Gastroesophageal sphincter (tissue), 4 donors: ENCODE results near the gene PSMD3. TPM values are rescaled to one million over a fixed set of nuclear protein-coding genes. Genes with fewer than 3 reads are reported as not detected.

Experiments
- ATAC-seq: fragments of 150-250 bp; one replicate; pipeline ENCODE4 v1.9.1; 2016; ENCODE audit warnings: mild to moderate bottlenecking, moderate library complexity
- H3K27ac ChIP-seq, 4 donors: fragments of 200-600 bp; sonication (generic) in 3 of 4; 1 replicate in 3 of 4; 2 replicates in 1 of 4; pipeline ENCODE4 v1.5.1; 2016 to 2019
- H3K27me3 ChIP-seq: fragments of 200-600 bp; sonication (generic); one replicate; pipeline ENCODE4 v1.5.1; 2019
- H3K36me3 ChIP-seq, 2 donors: fragments of 200-600 bp; sonication (generic); one replicate each; pipeline ENCODE4 v1.5.1; 2019; ENCODE audit warnings: control low read depth in 1 of 2
- H3K4me1 ChIP-seq, 3 donors: fragments of 200-600 bp; sonication (generic); 1 replicate in 2 of 3; 2 replicates in 1 of 3; pipeline ENCODE4 v1.5.1; 2016 to 2019; ENCODE audit warnings: control low read depth in 2 of 3
- H3K4me3 ChIP-seq, 2 donors: fragments of 200-600 bp; sonication (generic); one replicate each; pipeline ENCODE4 v1.5.1; 2019; ENCODE audit warnings: mild to moderate bottlenecking in 1 of 2, moderate library complexity in 1 of 2
- H3K9me3 ChIP-seq, 3 donors: fragments of 200-600 bp; sonication (generic); one replicate each; pipeline ENCODE4 v1.5.1; 2017 to 2019; ENCODE audit warnings: control low read depth in 2 of 3
- CTCF ChIP-seq, 4 experiments: fragments of 200-600 bp in 2 of 4; fragments of 450-650 bp in 2 of 4; sonication (generic) in 1 of 4; IDR thresholded peaks; one replicate each; pipeline ENCODE4 v1.5.1; 2017 to 2019; ENCODE audit warnings: antibody characterized with exemption in 4 of 4, mild to moderate bottlenecking in 2 of 4, moderate library complexity in 2 of 4
- EP300 ChIP-seq: sonication (generic); formaldehyde crosslinking; IDR thresholded peaks from one replicate; pipeline ENCODE4 v1.6.1; 2017; ENCODE audit warnings: antibody characterized with exemption, mild to moderate bottlenecking
- POLR2A ChIP-seq, 2 donors: fragments of 450-650 bp; IDR thresholded peaks; one replicate each; pipeline ENCODE4 v1.6.1; 2017; ENCODE audit warnings: antibody characterized with exemption in 2 of 2, mild to moderate bottlenecking in 2 of 2, moderate library complexity in 1 of 2
- POLR2AphosphoS5 ChIP-seq: sonication (generic); formaldehyde crosslinking; IDR thresholded peaks from one replicate; pipeline ENCODE4 v1.6.1; 2017; ENCODE audit warnings: antibody characterized with exemption
- WGBS, 2 donors: methylation state at CpG; one replicate each; pipeline ENCODE4 v1.1.5; 2018; ENCODE audit warnings: low coverage in 1 of 2; 5-methylcytosine and 5-hydroxymethylcytosine counted together
- total RNA-seq, 4 donors: library from RNA; depleted of rRNA; stranded (reverse); fragments of >200 nt; gene quantifications; one replicate each; pipeline ENCODE4 v1.1.0, GENCODE V29; 2016

The PSMD3 gene
- total RNA-seq, 4 donors from 2014 or later, result 65.1 to 105 (median 78.8) TPM

- Histone ChIP-seq H3K9me3 (no peaks in the 10 kb centered on the region), H3K4me1 (no peaks in the 10 kb centered on the region), H3K27me3 (peaks cover 30% of the 10 kb centered on the region), H3K4me3 (no peak overlapping the region), H3K36me3 (no peaks in the 10 kb centered on the region), H3K27ac (no peak overlapping the region)
- WGBS, 2 donors, result 49 to 70% methylated on average over 4 to 6 of the region's 8 CpGs
- TF ChIP-seq EP300, result no peak
- no peak for TF ChIP-seq POLR2A (IDR thresholded peaks at IDR 0.05)
- TF ChIP-seq POLR2AphosphoS5, result no peak
- no peak for TF ChIP-seq CTCF (IDR thresholded peaks at IDR 0.05)
- ATAC-seq, result no peak
Observed at GRCh38 chr17:39938140-39938869, 42.3 kb upstream of the PSMD3 start.

DNA sequence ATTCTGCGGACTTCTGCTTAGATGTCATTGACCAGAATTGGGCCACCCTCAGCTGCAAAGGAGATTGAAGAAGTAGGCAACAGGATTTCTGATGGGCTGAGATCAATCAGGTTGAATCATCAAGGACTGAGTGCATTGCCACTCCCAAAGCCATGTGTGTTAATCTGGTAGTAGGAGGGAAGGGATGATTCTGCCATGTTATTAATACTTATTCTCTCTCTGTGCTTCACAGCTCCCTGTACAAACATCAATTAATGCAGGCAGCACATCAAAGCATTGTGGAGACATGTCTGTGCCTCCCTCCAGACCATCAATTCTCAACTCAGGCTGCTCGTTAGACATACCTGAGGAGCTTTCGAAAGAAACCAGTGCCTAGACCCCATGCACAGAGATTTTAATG is 41.5 kb upstream of the PSMD3 start:
- H3K9me3 ChIP-seq, result no peaks in the 10 kb centered on the region
- ATAC-seq, result no peak
- no peak overlapping the region for H3K27ac ChIP-seq
- 76 to 100% methylated on average over 1 to 3 of the region's 3 CpGs for WGBS, 2 donors
- no peaks in the 10 kb centered on the region for H3K4me1 ChIP-seq
- no peak for TF ChIP-seq EP300
- TF ChIP-seq POLR2AphosphoS5, result no peak
- no peak overlapping the region for H3K4me3 ChIP-seq
- H3K36me3 ChIP-seq, result no peaks in the 10 kb centered on the region
- H3K27me3 ChIP-seq, result peaks cover 38% of the 10 kb centered on the region

DNA sequence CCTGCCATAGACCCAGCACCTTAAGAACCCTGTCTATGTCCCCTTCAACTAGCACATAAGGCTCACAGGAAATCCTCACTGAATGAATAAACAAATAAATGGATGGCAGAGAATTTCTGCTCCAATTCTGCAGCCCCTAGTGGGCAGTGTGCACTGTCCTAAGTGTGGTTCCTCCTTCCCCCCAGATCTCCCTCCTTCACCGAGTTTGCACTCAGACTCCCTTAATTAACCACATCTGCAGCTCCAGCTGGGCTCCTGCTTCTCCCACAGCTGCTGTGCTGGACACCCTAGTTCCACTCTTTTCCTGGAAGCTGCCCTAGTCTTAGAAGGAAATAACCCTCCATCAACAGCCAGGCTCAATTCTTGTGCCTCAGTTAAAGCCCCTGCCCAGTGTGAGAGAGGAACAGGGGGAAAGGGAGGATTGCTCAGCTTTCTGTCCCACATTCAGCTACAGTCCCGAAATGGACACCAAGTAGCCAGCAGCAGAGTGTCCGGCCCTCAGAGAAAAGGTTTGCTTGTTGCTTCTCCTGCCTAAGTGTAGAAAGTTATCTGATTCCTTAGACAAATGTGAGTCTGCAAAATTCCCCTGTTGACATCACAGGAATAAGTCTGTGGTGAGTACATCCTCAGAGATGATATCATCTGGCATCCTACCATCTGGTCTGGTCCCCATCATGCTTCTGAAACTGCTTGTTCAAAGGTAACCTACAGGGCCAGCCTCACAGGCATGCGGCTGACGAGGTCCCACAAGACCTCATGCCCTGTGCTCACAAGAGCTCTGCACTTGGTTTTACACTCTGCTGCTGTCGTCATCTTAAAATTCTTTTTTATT is 40.8 kb upstream of the PSMD3 start:
- Histone ChIP-seq H3K36me3 (no peaks in the 10 kb centered on the region), H3K9me3 (no peaks in the 10 kb centered on the region), H3K27me3 (peaks cover 45% of the 10 kb centered on the region), H3K4me3 (no peak overlapping the region), H3K4me1 (no peaks in the 10 kb centered on the region), H3K27ac (peak overlapping the region in 1 of 4 donors; percentile 15)
- ATAC-seq, result peak; percentile 48
- WGBS, 2 donors, result 31 to 42% methylated on average over 3 to 6 of the region's 6 CpGs
- TF ChIP-seq EP300, result no peak
- peak in 2 of 4 experiments; percentile 4 to 19 for TF ChIP-seq CTCF (IDR thresholded peaks at IDR 0.05)

- no peaks in the 10 kb centered on the region for H3K4me1 ChIP-seq
- no peaks in the 10 kb centered on the region for H3K9me3 ChIP-seq
- TF ChIP-seq POLR2AphosphoS5 (no peak), POLR2A (IDR thresholded peaks at IDR 0.05) (no peak), EP300 (no peak), CTCF (IDR thresholded peaks at IDR 0.05) (no peak)
- 45 to 54% methylated on average over 2 of the region's 14 CpGs for WGBS, 2 donors
- no peaks in the 10 kb centered on the region for H3K36me3 ChIP-seq
- no peak for ATAC-seq
- H3K27ac ChIP-seq, result no peak overlapping the region
- H3K4me3 ChIP-seq, result no peak overlapping the region
- H3K27me3 ChIP-seq, result peaks cover 52% of the 10 kb centered on the region
Observed at GRCh38 chr17:39943702-39944392, 36.8 kb upstream of the PSMD3 start.

GRCh38 chr17:39944393-39944711 is 36.3 kb upstream of the PSMD3 start:
- Histone ChIP-seq H3K4me3 (no peak overlapping the region), H3K4me1 (no peaks in the 10 kb centered on the region), H3K9me3 (no peaks in the 10 kb centered on the region), H3K36me3 (no peaks in the 10 kb centered on the region), H3K27me3 (peaks cover 52% of the 10 kb centered on the region), H3K27ac (no peak overlapping the region)
- WGBS, 2 donors, result 85% methylated on average over 4 of the region's 16 CpGs; no CpG with 5 or more reads in 1 of the 2 donors
- ATAC-seq, result no peak
- TF ChIP-seq POLR2A (IDR thresholded peaks at IDR 0.05), result no peak
- no peak for TF ChIP-seq CTCF (IDR thresholded peaks at IDR 0.05)
- no peak for TF ChIP-seq EP300
- TF ChIP-seq POLR2AphosphoS5, result no peak
